Measurements from ENCODE around the gene GAB1.

The GAB1 gene

DNA sequence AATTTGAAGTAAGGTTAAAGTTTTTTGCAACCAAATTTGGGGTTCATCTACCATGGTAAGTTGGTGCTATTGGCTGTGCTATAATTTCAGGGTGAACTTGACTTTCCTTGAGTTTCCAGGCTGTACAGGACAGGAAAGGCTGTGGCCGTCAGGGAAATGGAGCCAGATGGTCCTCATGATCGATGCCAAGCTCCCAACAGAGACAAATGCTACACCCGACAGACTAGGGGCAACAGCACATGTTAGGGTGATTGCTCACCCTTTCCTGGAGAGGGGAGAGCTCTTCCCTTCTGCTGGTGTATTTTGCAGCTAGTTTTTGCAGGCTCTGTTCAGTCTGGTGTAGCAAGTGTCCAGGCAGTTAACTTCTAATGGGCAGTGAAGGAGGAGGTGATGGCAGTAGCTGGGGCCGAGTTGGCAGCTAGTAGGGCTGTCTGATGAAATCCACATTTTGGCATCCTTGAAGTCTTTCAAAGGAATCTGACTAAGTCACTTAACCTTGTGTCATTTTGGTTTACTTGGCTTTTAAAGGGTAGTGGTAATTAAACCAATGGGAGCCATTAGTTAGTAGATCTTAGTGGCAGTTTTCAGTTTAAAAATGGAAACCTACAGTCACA, 47.8 kb downstream of the GAB1 start:
- DNase-seq (ENCODE audit: low read depth): no peak
- no peak overlapping the region for H3K4me3 ChIP-seq (ENCODE audit: low read depth, low read length)
- TF ChIP-seq MYC (IDR thresholded peaks at IDR 0.05; ENCODE audit: low read depth, low read length) (no peak), POLR2A (IDR thresholded peaks at IDR 0.05; ENCODE audit: extremely low read depth, insufficient read length) (no peak)
- TF ChIP-seq, protein P1, sequence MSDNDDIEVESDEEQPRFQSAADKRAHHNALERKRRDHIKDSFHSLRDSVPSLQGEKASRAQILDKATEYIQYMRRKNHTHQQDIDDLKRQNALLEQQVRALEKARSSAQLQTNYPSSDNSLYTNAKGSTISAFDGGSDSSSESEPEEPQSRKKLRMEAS (IDR thresholded peaks at IDR 0.05; ENCODE audit: low read depth, low read length): no peak
- TF ChIP-seq, protein P2, sequence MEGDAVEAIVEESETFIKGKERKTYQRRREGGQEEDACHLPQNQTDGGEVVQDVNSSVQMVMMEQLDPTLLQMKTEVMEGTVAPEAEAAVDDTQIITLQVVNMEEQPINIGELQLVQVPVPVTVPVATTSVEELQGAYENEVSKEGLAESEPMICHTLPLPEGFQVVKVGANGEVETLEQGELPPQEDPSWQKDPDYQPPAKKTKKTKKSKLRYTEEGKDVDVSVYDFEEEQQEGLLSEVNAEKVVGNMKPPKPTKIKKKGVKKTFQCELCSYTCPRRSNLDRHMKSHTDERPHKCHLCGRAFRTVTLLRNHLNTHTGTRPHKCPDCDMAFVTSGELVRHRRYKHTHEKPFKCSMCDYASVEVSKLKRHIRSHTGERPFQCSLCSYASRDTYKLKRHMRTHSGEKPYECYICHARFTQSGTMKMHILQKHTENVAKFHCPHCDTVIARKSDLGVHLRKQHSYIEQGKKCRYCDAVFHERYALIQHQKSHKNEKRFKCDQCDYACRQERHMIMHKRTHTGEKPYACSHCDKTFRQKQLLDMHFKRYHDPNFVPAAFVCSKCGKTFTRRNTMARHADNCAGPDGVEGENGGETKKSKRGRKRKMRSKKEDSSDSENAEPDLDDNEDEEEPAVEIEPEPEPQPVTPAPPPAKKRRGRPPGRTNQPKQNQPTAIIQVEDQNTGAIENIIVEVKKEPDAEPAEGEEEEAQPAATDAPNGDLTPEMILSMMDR (IDR thresholded peaks at IDR 0.05; ENCODE audit: low read depth, low read length): no peak

DNA sequence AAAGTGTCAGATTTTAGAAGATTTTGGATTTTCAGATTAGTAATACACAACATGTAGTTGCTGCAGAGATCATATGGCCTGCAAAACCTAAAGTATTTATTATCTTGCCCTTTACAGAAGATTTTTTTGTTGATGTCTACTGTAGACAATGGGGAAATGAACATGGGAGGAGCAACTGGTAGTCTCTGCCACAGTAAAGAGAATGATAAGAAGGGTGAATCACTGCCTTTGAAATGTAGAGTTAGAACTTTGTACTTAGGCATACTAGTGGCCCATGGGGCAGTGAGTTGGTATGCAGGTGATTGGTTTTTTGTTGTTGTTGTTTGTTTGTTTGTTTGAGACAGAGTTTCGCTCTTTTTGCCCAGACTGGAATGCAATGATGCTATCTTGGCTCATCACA, 50.1 kb downstream of the GAB1 start:
- no peak for DNase-seq (ENCODE audit: low read depth)
- TF ChIP-seq, protein P2 (IDR thresholded peaks at IDR 0.05; ENCODE audit: low read depth, low read length): no peak
- TF ChIP-seq, protein P1 (IDR thresholded peaks at IDR 0.05; ENCODE audit: low read depth, low read length): no peak
- TF ChIP-seq POLR2A (IDR thresholded peaks at IDR 0.05; ENCODE audit: extremely low read depth, insufficient read length): no peak
- no peak for TF ChIP-seq MYC (IDR thresholded peaks at IDR 0.05; ENCODE audit: low read depth, low read length)
- H3K4me3 ChIP-seq (ENCODE audit: low read depth, low read length): no peak overlapping the region

DNA sequence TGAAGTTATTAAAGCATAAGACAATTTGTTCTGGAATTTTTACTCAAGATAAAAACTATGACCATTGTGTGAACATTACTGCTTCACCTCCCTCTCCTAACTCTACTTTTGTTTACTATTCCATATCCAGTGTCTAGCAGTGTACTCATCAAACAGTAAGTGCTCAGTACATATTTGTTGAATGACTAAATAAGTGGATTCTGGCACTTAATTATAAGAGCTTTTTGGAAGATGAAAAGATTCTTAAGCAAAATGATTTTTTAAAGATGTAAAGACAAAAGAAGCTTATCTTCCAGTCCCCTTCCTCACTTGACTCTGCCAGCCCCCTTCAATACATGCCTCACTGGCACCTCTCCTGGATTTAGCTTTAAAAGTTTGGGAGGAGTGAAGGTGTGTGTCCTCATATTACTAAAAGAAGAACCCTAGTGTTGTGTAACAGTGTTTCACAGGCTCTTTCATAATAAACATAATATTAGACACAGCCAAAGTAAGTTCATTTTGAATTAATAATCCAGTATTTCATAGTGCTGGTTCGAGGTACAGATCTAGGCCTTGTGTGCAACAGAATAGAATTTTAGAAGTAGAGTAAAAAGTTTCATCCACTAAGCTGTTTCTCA, 53.0 kb downstream of the GAB1 start:
- TF ChIP-seq, protein P1 (IDR thresholded peaks at IDR 0.05; ENCODE audit: low read depth, low read length): no peak
- TF ChIP-seq MYC (IDR thresholded peaks at IDR 0.05; ENCODE audit: low read depth, low read length) (no peak), POLR2A (IDR thresholded peaks at IDR 0.05; ENCODE audit: extremely low read depth, insufficient read length) (no peak)
- TF ChIP-seq, protein P2 (IDR thresholded peaks at IDR 0.05; ENCODE audit: low read depth, low read length): no peak
- no peak for DNase-seq (ENCODE audit: low read depth)
- no peak overlapping the region for H3K4me3 ChIP-seq (ENCODE audit: low read depth, low read length)

DNA sequence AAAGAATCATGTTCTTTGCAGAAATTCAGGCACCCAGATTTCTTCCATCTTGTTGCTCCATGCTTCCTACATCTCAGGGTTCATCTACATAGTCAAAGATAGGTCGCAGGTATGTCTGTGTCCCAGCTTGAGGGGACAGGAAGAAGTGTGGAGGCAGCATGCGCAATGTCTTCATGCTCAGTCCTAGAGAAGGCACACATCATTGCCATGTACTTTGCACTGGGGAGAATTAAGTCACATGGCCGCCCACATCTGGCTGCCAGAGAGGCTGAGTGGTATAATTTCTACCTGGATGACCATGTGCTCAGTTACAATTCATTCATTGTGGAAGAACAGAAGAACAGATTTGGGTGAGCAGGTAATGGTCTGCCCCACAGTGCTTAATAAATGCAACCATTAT, 54.1 kb downstream of the GAB1 start:
- TF ChIP-seq MYC (IDR thresholded peaks at IDR 0.05; ENCODE audit: low read depth, low read length) (no peak), POLR2A (IDR thresholded peaks at IDR 0.05; ENCODE audit: extremely low read depth, insufficient read length) (no peak)
- TF ChIP-seq, protein P2 (IDR thresholded peaks at IDR 0.05; ENCODE audit: low read depth, low read length): no peak
- TF ChIP-seq, protein P1 (IDR thresholded peaks at IDR 0.05; ENCODE audit: low read depth, low read length): no peak
- H3K4me3 ChIP-seq (ENCODE audit: low read depth, low read length): no peak overlapping the region
- DNase-seq (ENCODE audit: low read depth): no peak

DNA sequence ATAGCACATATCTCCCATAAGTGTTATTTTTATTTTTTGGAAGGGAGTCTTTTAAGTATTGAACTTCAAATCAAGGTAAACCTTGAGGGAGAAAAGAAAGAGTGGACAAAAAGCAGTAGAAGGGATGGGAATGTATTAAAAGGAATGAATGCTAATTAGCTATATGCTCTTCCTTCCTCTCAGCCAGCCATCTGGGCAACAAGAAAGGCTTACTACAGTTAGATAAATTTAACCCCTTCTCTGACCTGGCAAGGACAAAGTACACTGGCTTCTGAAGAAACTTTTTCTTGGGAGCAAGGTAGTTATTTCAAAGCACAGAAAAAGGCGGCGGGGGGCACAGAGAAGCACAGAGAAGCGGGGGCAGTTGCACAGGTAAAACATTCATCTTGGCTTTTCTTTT, 54.6 kb downstream of the GAB1 start:
- no peak for DNase-seq (ENCODE audit: low read depth)
- no peak overlapping the region for H3K4me3 ChIP-seq (ENCODE audit: low read depth, low read length)
- TF ChIP-seq, protein P2 (IDR thresholded peaks at IDR 0.05; ENCODE audit: low read depth, low read length): no peak
- TF ChIP-seq POLR2A (IDR thresholded peaks at IDR 0.05; ENCODE audit: extremely low read depth, insufficient read length) (no peak), MYC (IDR thresholded peaks at IDR 0.05; ENCODE audit: low read depth, low read length) (no peak)
- TF ChIP-seq, protein P1 (IDR thresholded peaks at IDR 0.05; ENCODE audit: low read depth, low read length): no peak
